Measurements from ENCODE around the gene AQP3. TPM values are rescaled to one million over a fixed set of nuclear protein-coding genes. Genes with fewer than 3 reads are reported as not detected.
"Not testable (repeated sequence)": the region's sequence is repeated elsewhere in the genome, so short reads cannot be mapped to it uniquely, and the experiment has no call there.

The AQP3 gene
- total RNA-seq, 1 donor from 2014 or later, result not detected

GRCh38 chr9:33440204-33440603 is 7.2 kb downstream of the AQP3 start:
- DNase-seq, result no peak

DNA sequence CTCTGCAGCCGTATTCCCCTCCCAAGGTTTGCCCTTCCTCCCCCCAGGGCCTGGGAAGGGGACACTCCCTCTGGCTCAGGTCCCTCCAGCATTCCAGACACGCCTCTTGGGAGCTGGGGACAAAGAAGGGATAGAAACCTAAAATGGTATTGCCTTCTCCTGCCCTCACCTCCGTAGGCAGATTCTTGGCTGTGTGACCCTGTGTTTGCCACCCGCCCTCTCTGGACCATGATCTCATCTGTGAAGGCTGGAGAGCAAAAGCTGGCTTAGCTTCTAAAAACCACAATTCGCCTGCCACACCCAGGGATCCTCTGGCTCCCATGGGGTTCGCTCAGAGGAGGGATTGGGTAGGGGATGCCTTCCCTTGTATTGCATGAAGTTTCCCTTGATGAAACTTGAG is 7.7 kb downstream of the AQP3 start:
- no peak for DNase-seq

GRCh38 chr9:33438926-33439680 is 8.3 kb downstream of the AQP3 start:
- no peak for DNase-seq

GRCh38 chr9:33437898-33438297 is 9.5 kb downstream of the AQP3 start:
- DNase-seq, result no peak

DNA sequence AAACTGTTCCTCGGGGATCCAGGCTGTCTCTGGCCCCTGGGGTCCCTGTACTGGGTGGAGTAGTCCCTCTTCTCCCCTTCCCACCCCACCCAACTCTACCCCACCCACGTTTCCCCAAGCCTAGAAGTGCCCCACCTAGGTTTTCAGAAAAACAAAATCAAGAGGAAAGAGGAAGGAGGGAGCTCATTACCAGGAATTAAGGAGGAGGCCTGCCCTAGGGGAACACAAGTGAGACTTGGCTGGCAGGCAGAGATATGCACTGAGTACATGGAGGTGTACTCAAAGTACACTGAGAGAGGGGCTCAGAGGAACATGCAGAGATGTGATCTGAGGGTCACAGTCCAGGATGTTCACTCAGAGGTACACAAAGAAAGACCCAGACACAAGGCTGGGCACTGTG is 10.2 kb downstream of the AQP3 start:
- DNase-seq, result no peak

GRCh38 chr9:33436445-33436844 is 10.9 kb downstream of the AQP3 start:
- DNase-seq, result no peak

- no peak for DNase-seq
Observed at GRCh38 chr9:33435821-33436277, 11.5 kb downstream of the AQP3 start.

DNA sequence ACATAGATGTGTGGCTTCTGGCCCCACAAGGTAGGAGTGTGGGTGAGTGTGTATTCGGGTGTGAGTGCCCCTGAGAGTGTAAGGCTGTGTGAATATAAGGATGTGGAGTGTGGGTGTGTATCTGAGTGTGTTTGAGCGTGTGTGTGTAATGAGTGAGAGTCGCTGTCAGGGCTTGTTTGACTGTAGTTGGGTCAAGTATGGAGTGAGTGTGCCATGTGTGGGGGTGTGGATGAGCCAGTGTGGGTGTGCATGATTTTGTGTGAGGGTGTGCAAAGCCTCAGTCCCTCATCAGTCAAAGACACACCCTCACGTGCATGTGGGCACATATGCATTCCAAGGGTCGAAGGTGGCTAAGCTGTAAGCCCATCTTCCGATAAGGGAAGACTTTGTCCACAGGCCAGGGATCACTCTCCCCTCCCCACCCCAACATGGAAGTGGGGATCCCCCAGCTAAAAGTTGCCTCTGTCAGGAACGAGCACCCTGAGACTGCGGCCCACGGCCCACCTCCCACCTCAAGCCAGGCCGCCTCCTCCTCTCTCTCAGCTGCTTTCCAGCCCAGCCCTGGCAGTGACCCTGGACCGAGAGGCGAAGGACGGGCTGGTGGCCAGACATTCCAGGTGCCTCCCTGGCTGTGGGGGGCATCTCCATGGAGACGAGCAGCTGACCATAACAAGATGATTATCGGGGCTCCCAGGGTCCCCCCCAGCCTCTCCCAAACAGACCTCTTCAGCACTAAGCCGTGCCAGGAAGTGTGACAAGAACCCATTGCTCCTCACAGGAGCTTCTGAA is 12.9 kb downstream of the AQP3 start:
- DNase-seq, result no peak

DNA sequence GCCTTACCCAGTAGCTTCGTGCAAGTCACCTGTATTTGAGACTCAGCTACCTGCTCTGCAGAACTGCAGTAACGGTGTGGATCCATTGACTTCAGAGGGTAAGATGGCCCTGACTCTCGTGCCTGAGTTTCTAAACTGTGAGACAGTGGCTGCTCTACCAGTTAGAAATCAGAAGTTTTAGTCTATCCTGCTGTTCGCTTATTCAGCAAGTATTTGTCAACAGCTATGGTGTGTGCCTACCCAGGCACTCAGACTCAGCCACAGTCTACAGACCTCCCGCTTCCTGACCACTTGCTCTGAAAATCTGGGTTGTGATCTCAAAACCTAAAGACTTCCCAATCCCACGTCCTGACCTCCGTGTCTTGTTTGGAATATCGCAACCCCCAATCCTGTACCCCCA is 13.5 kb downstream of the AQP3 start:
- no peak for DNase-seq

DNA sequence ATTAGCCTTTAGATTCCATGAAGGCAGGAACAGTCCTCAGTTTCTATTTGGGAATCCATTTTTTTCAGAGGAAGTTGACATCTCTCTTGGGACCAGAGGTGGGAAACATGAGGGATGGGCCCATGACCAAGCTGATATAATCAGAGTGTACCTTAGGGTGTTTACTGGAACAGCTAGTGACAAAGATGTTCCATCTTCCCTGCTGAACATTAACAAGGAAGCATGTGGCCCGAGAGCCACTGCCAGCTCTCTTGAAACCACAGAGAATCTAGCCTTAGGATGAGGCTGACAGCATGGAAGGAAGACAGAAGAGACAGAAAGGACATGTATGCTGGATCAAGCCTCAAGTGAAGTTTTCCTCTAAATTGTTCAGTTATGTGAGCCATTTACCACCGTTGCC is 16.0 kb downstream of the AQP3 start:
- no peak for DNase-seq

DNA sequence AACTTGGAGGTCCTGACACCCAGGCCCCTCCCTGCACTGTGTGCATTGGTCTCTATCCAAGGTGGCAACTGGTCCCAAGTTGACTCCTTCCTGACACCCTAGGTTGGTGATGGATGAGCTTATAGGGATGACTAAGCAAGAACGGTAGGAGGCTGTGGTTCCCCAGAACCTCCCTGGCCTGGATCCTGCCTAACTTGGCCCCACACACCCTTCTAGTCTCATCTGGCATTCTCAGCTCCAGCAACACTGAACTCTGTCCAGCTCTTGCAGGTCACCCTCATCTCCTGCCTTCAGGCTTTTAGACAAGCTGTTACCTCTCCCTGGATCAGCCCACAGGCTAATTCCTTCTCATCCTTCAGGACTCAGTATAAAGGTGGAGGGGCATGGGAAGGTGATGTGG is 16.5 kb downstream of the AQP3 start:
- no peak for DNase-seq

DNA sequence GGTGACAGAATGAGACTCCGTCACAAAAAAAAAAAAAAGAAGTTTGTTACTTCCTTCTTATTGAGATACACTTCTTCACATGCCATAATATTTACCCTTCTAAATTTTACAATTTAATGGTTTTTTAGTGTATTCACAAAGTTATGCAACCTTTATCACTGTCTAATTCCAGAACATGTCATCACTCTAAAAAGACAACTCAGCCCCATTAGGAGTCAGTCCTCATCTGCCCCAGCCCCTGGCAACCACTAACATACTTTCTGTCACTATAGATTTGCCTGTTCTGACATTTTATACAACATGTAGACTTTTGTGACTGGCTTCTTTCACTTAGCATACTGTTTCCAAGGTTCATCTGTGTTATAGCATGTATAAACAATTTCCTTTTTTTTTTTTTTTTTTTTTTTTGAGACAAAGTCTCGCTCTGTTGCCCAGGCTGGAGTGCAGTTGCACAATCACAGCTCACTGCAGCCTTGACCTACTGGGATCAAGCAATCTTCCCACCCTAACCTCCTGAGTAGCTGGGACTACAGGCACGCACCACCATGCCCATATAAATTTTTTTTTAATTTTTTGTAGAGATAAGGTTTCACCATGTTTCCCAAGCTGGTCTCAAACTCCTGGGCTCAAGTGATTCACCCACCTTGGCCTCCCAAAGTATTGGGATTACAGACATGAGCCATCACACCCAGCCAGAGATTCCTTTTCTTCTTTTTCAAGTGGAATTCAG is 18.0 kb downstream of the AQP3 start:
- no peak for DNase-seq

DNA sequence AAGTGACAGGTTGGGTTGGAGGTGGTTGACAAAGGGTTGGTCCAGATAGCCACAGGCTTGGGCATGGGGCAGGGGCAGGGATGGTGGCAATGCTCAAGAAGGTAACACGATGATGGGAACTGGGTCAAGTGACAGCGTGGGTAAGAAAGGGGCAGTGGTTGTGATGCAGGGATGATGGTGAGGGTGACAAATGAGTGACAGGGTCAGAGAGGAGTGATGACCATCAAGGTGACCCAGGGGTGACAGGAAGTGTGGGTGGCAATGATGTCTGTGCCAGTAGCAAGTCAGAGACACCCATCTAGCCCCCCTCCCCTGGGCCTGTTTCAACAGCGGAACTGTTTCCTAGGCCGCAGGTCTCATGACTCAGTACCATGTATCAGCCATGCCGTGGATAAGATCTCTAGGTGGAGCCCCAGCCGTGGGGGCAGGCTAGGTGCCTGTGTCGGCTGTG is 20.5 kb downstream of the AQP3 start:
- no peak for DNase-seq

DNA sequence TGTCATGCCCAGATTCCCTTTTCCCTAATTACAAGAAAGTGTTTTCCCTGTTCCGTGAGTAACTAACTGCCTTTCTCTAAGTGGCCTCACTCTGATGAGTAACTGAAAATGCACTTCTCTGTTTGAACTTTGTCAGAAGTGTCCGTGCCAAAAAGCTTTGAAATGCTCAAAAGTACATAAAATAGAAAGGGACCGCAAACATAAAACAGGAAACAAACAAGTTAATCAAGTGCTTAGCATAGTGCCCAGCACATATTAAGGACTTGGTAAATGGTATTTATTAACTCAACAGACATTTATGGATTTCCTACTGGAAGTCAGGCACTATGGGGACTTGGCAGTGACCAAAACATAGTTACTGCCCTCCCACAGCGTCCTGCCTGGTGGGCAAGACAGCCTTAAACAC is 22.3 kb downstream of the AQP3 start:
- DNase-seq, result no peak

DNA sequence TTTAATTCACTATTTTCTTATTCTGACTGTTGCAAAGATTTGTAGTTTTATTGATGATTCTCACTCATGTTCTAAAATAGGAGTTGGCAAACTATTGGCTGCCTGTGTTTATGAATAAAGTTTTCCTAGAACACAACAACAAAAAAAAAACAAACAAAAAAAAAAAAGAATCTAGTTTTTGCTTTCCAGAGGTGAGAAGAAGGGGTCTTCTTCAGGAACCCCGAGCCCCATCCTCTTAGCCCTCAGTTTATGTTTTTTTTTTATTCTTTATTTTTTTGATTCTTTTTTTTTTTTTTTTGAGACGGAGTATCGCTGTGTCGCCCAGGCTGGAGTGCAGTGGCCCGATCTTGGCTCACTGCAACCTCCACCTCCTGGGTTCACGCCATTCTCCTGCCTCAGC is 22.9 kb downstream of the AQP3 start:
- not testable (repeated sequence) for DNase-seq

- DNase-seq, result not testable (repeated sequence)
Observed at GRCh38 chr9:33424043-33424442, 23.4 kb downstream of the AQP3 start.

GRCh38 chr9:33419708-33420303 is 27.6 kb downstream of the AQP3 start:
- no peak for DNase-seq

DNA sequence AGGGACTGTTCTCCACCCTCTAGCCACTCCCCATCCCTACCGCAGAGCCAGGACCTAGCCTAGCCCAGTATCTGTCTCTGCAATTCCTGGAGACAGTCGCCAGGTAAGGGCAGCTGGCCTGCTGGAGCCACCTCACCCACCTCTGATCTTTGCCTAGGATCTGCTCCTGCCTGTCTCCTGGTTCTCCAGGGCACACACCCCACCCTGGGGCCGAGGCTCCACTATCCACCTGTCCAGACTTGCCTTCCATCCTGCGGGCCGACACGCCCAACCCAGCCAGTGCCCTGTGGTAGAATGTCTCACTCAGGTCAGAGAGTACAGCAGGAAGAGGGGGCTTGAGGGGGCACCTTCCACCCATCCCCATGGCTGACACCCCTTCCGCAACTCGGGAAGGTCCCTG is 29.3 kb downstream of the AQP3 start:
- no peak for DNase-seq

- DNase-seq, result no peak
Observed at GRCh38 chr9:33416996-33417395, 30.4 kb downstream of the AQP3 start.

DNA sequence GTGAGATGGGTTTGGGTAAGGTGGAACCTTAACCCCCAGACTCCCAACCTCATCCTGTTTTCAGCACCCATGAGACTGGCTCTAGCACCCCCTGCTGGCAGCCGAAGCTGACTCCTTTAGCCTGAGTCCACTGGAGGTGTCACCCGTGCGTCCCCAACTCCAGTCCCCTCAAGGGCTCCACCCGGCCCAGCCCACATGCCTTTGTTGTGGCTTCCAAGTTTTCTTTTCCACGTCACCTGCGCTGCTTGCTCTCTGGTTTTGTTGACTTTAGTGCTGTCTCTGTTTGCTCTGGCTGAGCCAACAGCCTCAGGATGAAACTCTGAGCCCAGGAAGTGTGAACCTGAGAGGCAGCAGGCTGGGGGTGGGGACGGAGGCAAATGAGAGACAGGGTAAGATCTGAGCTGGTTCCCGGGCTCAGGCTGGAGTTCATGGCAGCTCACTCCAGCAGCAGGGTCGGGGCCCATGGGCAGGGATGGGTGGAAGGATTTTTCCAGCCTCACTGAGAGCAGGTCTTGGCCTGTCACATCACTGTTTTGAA is 31.8 kb downstream of the AQP3 start:
- DNase-seq, result no peak

DNA sequence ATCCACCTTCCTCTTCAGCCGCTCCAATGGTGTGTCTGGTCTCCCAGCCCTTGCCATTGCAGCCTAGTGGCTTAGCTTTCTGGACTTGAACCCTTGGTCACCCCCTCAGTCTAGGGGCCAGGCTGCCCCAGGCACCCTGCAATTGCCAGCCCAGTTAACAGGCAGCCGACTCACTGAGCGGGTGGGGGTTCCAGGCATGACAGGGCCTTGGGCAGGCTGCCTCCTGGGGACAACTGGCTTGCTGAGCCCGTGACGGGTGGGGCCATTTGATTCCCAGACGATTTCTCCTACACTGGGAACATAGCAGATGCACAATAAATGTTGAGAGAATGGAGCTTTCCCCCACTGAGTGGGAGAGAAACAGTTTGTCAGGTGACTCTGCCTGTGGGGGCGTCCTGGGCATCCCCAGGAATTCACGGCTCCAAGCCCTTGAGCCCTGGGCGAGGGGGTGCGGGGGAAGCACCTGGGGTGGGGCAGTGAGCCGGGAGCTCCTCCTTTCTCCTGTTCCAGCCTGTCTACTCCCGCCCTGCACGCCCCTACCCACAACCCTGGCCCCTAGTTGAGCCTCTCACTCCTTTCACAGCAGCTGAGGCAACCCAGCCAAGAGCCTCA is 32.4 kb downstream of the AQP3 start:
- DNase-seq, result no peak

GRCh38 chr9:33414268-33414667 is 33.1 kb downstream of the AQP3 start:
- DNase-seq, result no peak

All from occipital lobe (tissue), 2 donors.